ENCODE data around the gene RFX3.

Gene RFX3

DNA sequence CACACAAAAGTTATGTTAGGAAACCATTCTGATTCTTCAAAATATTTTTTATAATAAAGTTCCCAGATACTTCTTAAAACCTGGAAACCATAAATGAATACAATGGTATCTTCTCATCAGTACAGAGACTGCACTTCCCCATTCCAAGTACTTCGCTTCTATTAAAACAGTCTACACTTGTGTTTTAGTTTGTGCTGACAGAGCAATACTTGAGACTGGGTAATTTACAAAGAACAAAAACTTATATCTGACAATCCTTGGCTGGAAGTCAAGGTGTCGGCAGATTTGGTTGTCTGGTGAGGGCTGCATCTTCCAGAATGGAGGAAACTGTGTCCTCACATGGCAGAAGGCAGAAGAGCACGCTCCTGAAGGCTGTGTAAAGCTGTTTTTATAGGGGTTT, 70.1 kb downstream of the RFX3 start:
- DNase-seq (ENCODE audit: low read depth), result no peak
- H3K4me3 ChIP-seq (replicated peaks; ENCODE audit: low read depth, low read length), result no peak overlapping the region
- TF ChIP-seq CTCF (IDR thresholded peaks at IDR 0.05; ENCODE audit: low read length, missing control alignments), result no peak

GRCh38 chr9:3455094-3455493, 70.7 kb downstream of the RFX3 start:
- no peak overlapping the region for H3K4me3 ChIP-seq (replicated peaks; ENCODE audit: low read depth, low read length)
- no peak for TF ChIP-seq CTCF (IDR thresholded peaks at IDR 0.05; ENCODE audit: low read length, missing control alignments)
- no peak for DNase-seq (ENCODE audit: low read depth)

GRCh38 chr9:3451956-3452355, 73.8 kb downstream of the RFX3 start:
- TF ChIP-seq CTCF (IDR thresholded peaks at IDR 0.05; ENCODE audit: low read length, missing control alignments), result no peak
- H3K4me3 ChIP-seq (replicated peaks; ENCODE audit: low read depth, low read length), result no peak overlapping the region
- DNase-seq (ENCODE audit: low read depth), result no peak

GRCh38 chr9:3447788-3448187, 78.0 kb downstream of the RFX3 start:
- no peak for TF ChIP-seq CTCF (IDR thresholded peaks at IDR 0.05; ENCODE audit: low read length, missing control alignments)
- DNase-seq (ENCODE audit: low read depth), result no peak
- H3K4me3 ChIP-seq (replicated peaks; ENCODE audit: low read depth, low read length), result no peak overlapping the region

DNA sequence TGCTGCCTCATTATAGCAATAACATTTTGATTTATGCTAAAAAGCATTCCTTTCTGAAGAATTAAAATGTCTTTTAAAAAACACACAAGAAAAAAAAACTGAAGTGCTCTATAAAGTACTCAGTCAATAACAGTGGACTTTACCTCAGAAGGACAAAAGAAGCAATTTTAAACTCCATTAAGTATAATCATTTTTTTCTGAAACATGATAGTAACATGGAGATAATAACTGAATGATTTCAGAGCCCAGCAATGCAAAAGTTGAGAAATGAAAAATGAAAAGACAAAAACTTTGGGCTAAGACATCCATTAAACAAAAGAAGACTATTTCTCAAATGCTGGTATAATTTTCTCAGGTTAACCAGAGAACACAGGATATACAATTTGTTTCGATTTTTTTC, 78.7 kb downstream of the RFX3 start:
- H3K4me3 ChIP-seq (replicated peaks; ENCODE audit: low read depth, low read length), result no peak overlapping the region
- no peak for DNase-seq (ENCODE audit: low read depth)
- no peak for TF ChIP-seq CTCF (IDR thresholded peaks at IDR 0.05; ENCODE audit: low read length, missing control alignments)

GRCh38 chr9:3446313-3446712, 79.5 kb downstream of the RFX3 start:
- no peak overlapping the region for H3K4me3 ChIP-seq (replicated peaks; ENCODE audit: low read depth, low read length)
- peak; percentile 16 for DNase-seq (ENCODE audit: low read depth)
- TF ChIP-seq CTCF (IDR thresholded peaks at IDR 0.05; ENCODE audit: low read length, missing control alignments), result no peak

- no peak for TF ChIP-seq CTCF (IDR thresholded peaks at IDR 0.05; ENCODE audit: low read length, missing control alignments)
- H3K4me3 ChIP-seq (replicated peaks; ENCODE audit: low read depth, low read length), result no peak overlapping the region
- no peak for DNase-seq (ENCODE audit: low read depth)
Observed at GRCh38 chr9:3444016-3444415, 81.8 kb downstream of the RFX3 start.
